Activated naive CD4-positive, alpha-beta T cell (primary cell): ENCODE results near the gene CSNK2A1.
"Not testable (repeated sequence)": the region's sequence is repeated elsewhere in the genome, so short reads cannot be mapped to it uniquely, and the experiment has no call there.

Source experiments
- DNase-seq, 4 experiments: peaks; one replicate each; lab custom pipeline; 2025; lab: John Stamatoyannopoulos, UW

The CSNK2A1 gene

DNA sequence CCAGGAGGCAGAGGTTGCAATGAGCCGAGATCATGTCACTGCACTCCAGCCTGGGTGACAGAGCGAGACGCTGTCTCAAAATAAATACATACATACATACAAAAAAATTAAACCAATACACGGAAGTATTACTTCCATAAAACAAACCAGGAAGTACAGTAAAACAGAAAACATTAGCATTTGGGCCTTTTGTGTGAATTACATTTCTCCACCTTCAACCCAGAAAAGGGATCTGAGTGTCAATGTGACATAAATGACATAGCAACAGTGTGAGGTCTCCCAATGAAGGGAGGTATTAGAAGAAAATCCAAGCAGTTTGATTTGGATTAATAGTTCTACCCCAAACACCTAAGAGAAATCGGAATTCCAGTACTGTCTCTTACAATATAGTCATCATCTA is 10.1 kb downstream of the CSNK2A1 start:
- no peak for DNase-seq

DNA sequence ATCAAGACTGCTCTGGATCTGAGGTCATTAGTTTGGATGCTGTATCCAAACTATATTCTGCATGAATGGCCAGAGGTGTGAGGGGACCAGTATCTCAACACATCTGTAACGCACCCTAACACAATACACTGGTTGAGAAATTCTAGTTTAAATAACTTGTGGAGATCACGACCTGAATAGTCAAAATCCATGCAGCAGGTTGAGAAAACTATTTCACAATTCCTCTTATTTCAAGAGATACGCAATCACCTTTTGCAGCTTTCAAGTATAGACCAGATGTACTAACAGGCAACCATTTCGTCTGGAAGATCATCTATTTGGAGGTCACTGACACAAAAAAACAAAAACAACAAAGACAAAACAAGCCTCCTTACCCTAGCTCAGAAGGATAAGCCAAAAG is 11.1 kb downstream of the CSNK2A1 start:
- DNase-seq: no peak

DNA sequence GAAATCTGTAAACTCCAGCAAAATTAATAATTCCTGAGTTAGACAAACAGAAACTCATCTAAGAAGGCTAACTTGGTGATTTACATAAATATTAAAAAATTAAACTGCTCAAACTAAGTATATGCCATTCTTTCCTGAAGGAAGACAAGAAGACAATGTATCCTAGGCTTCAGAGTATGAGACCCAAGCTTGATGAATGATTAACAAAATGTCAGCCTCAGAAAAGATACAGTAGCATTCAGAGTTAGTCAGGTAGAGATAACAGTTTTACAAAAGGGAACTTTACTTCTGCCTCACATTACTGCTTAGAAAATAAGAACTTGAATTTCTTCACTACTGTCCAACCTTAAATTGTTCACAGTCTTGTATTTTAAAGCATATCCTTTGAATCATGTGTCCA is 12.0 kb downstream of the CSNK2A1 start:
- no peak for DNase-seq

DNA sequence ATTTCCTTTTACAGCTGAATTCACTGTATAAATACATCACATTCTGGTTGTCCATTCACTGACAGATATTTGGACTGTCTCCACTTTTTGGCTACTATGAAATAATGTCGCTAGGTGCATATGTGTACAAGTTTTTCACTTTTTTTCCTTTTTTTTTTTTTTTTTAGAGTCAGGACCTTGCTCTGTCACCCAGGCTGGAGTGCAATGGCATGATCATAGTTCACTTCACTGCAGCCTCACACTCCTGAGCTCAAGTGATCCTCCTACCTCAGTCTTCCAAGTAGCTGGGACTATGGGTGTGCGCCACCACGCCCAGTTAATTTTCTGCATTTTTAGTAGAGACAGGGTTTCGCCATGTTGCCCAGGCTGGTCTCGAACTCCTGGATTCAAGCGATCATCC is 13.3 kb downstream of the CSNK2A1 start:
- DNase-seq: no peak

DNA sequence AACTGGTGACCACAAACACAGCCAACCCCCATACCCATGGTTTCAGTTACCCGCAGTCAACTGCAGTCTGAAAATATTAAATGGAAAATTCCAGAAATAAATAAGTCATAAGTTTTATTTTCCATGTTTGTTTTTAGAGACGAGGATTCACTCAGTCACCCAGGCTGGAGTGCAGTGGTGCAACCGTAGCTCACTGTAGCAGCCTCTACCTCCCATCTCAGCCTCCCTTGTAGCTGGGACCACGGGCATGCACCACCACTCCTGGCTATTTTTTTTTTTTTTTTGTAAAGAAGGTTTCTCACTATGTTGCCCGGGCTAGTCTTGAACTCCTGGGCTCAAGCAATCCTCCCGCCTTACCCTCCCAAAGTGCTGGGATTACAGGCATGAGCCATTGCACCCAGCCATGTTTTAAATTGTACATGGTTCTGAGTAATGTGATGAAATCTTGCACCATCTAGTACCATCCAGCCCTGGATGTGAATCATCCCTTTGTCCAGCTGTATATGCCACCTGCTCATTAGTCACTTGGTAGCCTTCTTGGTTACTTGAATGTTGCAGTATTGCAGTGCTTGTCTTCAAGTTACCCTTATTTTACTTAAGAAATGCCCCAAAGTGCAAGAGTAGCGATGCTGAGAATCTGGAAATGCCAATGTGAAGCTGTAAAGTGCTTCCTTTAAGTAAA is 14.5 kb downstream of the CSNK2A1 start:
- no peak for DNase-seq

DNA sequence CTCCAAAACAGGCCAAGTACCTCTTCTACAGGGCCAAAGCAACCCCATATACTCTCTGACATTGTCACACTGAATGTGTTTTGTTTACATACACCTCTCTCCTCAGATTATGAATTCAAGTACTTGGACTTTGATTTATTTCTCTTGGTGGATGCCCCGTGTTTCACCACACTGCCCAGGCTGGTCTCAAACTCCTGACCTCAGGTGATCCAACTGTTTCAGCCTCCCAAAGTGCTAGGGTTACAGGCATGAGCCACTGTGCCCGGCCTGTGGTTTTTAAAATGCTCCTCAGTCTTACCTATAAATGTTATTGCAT is 16.1 kb downstream of the CSNK2A1 start:
- no peak for DNase-seq

DNA sequence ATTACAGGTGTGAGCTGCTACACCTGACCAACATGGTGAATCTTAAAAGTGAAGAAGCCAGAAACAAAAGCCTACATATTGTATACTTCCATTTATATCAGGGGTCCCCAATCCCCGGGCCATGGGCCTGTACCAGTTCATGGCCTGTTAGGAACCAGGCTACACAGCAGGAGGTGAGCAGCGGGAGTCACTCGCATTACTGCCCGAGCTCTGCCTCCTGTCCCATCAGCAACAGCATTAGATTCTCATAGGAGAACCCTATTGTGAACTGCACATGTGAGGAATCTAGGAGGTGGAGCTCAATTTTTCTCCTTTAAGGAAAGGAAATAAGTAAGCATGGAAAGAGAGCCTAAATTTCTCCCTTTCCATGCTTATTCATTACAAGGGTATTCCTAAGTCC is 21.7 kb downstream of the CSNK2A1 start:
- no peak for DNase-seq

DNA sequence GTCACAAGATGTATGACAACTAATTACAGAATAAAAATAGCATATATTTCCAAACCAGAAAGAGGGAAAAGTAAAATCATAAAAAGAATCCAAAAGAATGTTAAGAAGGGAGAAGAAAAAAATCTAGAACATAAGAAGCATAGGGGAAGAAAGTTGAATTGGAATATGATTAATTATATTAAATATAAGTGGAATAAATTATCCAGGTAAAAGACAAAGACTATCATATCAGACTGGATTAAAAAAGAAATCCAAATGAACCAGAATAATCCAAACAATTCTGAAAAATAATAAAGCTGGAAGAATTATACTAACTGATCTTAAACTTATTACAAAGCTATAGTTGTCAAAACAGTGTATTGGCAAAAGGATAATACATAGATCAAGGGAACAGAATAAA is 23.6 kb downstream of the CSNK2A1 start:
- no peak for DNase-seq

DNA sequence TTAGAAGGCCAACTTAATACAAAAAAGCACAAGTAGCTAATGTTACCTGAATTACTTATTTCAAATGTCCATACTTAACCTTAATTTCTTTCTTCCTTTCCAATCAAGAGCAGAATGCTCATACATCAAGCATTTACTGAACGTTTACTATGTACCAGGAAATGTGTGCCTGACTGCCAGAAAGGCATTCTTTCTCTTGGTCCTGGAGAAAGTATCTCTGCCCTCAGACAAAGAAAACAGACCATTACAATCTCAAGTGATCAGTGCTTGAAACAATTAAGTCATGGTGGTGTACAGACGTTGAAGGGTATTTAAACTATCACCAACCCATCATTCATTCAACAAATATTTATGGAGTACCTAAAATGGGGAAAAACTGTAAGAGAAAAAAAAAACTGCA is 26.4 kb downstream of the CSNK2A1 start:
- DNase-seq: no peak

DNA sequence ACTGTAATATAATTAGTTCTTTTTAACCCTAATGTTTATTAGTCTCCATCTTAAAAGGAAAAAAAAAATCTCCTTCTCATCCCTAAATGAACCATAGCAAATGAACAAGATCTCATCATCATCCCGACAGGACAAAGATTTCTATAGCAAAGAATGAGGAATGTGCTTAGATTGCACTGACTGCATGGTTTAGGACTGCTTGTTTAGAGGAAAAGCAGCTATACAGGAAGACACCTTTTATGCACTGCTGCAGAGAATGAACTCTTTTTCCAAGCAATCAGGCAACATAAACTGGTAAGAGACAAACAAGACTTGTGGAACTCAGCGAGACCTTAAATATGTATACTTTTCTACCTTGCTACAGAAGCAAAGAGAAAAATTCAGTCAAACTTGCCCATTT is 26.8 kb downstream of the CSNK2A1 start:
- no peak for DNase-seq

DNA sequence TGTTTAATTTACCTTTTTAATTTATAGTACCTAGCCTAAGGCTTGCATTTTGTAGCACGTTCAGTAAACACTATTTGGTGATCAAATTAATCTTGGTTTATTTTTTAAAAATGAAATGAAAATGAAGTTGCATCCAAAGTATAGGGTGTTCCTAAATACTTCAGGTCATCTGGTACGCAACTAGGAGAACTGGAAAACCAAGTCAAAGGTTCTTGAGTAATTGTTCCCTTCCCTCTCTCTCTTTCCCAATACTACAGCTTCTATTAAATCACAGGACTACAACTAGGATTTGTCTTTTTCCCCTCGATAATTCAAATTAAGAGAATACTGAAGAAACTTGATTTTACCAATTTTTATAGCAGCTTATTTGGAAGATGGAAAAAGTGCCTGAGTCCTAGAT is 27.9 kb downstream of the CSNK2A1 start:
- no peak for DNase-seq

DNA sequence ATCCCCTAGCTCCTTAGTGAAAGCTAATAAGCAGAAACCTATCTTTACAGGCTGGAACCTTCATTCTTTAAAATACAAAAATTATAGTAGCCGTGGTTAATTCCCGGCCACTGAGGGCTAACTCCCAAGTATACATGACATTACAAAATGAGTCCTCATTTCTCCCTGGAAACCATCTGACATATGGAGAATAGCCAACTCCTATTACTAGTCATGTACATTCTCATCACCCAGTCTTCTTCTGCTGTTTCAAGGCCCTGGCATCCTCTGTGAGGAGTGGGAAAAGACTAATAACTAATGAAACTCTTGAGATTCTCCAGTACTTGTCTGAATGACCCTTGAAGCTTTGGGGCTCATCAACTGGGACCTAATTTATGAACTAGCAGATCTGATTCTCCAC is 30.2 kb downstream of the CSNK2A1 start:
- DNase-seq: no peak

DNA sequence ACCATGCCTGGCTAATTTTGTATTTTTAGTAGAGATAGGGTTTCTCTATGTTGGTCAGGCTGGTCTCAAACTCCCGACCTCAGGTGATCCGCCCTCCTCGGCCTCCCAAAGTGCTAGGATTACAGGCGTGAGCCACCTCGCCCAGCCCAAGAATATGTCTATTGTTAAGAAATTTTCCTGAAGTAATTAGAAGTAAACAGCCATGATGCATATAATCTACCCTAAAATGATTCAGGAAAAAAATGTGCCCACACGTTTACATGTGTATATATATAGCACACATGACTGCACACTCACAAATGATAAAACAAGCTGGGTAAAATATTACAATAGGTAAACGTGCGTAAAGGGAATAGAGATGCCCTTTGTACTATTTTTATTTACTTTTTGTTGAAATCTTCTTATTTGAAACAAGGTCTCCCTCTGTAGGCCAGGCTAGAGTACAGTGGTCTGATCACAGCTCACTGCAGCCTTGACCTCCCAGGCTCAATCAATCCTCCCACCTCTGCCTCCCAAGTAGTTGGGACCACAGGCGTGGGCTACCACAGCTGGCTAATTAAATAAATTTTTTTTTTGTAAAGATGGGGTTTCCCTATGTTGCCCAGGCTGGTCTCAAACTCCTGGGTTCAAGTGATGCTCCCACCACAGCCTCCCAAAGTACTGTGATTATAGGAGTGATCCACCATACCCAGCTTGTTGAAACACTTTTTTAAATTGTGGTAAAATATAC is 33.1 kb downstream of the CSNK2A1 start:
- not testable (repeated sequence) for DNase-seq

DNA sequence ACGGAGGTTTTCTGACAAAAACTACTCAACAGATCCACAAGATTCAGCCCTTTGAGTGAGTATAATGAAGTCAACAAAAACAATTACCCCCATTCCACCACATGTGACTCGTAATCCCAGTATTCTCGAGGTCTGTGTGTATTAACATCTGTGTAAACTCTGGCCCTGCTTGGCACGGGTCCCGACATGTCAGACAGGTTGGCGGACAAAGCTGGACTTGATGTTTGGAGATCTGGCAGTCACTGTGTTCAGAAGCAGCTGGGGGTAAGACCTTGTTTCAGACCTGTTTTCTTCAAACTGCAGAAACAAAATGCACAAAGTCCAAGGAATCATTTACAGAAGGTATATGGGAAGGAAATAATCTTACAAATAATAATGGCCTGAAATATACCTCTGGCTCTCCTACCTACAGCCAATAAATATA is 35.2 kb downstream of the CSNK2A1 start:
- not testable (repeated sequence) for DNase-seq

DNA sequence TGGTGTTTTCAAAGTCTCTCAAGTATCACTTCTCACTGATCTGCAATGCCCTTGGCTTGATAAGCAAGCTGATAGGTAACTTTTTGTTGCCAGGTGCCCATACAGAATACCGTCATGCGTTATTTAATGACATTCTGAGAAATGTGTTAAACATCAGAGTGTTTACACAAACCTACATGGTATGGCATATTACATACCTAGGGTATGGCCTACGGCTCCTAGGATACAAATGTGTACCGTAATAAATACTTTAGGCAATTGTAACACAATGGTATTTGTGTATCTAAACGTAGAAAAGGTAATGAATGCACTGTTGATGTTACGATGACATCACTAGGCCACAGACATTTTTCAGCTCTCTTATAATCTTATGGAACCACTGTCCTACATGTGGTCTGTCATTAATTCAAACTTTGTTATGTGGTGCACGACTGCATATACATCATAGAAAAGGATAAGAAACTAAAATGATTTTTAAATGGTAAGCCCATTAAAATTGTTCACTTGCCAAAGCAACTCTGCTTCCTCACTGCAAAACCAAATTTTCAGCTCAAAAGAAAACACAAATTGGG is 35.7 kb downstream of the CSNK2A1 start:
- DNase-seq: no peak

DNA sequence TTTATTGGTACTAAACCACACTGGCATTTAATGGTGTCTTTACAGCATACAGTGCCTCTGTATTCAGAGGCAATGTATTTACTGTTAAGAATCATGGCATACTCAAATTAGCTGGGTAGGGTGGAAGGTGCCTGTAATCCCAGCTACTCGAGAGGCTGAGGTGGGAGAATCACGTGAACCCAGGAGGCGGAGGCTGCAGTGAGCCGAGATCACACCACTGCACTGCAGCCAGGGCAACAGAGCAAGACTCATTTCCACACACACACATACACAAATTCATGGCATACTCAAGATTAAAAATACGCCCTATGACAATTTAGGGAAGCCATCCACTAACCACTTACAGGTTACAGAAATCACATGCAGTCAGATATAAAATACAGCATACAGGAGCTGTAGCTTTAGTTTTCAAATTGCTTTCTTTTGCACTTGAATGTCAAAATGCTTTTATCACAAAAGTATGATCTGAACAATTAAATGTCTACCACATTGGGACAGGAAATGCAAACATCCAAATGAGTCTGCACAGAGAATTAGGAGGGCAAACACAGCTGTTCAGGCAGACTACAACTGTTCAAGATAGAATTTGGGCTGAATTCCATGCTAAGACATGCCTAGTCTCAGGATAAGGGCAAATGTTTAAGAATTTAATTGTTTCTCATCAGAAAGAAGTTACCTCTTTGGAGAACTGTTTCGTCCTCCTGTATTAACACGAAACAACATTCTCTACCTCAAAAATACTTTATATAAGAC is 36.4 kb downstream of the CSNK2A1 start:
- DNase-seq: no peak

DNA sequence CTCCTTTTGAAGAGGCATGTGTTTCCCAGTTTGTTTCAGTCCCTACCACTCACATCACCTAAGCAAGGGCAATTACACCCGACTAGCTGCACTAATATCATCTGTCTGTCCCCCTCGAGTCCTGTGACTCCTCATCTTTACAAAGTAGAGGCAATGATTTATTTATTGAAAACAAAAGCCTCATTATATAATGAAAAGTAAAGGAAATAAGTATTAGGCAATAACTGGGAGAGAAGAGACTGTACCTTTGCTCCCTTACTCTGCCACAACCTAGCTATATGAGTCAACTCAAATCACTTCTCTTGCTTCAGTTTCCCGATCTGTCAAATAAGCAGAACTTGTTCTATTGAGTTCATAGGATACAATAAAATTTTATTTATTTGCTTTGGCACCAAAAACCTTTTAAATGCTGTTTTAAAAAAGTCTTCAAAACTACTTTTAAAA is 38.9 kb downstream of the CSNK2A1 start:
- DNase-seq: no peak

DNA sequence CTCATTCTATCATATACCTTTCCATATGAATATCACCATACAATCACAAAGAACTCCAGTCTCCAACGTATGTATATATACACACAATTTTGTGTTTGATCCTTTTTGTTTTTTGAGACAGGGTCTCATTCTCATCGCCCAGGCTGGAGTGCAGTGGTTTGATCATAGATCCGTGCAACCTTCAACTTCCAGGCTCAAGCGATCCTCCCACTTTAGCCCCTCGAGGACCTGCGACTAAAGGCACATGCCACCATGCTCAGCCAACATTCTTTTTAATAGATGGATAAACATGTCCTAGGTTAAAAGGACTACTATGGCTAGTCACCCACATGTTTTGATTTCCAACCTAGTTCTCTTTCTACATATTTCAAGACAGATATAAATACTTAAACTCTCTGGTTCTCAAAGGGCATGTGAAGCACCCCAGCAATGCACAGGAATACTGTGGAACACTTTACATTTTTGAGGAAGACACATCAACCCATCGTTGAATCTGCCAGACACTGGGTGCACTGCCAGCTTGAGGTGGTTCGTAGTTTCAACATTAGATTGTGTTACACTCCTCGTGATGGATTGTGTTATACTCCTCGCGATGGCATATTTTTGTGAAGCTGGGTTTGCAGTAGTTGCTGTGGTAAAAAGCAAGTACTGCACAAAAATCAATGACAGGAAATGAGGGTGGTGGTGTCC is 40.4 kb downstream of the CSNK2A1 start:
- no peak for DNase-seq

DNA sequence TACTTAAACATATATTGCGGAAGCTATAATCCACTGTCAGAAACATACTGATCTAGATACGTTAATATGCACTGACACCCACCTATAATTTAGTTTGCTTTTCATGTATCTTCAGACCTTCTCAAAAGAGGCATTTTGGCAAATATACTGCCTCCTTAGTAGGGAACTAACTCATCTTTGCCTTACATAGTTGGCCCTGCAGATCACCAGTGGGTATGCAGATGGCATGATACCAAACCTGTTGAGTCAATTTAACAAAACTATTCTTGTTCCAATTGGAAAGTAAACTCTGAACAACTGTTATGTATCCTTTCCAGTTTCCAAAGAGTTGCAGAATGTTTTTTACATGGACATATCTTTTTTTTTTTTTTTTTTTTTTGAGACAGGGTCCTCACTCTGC is 45.6 kb downstream of the CSNK2A1 start:
- no peak for DNase-seq

DNA sequence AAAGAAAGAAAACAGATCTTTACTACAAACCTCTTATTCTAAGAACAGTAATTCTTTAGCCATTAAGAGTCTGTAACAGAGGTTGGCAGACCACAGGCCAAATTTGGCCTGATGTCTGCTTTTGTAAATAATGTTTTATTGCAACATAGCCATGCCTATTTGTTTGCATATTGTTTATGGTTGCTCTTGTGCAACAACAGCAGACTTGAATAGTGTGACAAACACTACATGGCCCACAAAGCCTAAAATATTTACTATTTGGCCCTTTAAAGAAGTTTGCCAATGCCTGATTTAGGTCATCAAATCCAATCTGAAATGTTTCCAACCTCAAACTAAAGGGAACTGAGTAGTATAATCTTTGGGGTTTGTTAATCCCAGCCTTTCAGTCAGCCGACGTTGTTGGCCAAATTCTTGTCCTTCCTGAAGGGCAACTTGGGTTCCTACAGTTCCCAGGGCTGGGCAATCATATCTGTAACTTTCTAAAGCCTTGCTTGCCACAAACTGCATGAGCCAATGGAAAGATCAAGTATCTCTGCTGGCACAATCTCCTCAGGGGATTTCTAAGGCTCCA is 47.4 kb downstream of the CSNK2A1 start:
- no peak for DNase-seq

DNA sequence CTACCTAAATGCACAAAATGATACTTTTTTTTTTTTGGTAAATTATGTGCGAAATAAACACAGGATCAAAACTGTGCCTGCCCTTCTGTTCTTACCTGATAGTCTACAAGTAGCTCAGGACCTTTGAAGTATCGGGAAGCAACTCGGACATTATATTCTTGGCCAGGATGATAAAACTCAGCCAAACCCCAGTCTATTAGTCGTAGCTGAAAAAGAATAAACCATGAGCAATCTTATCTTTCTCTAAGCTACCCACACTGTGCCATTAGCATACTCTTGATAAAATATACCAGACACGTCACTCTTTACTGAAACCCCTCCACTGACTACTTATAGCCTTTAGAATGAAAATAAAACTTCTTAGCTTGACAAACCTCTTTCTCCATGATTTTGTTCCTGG is 51.4 kb downstream of the CSNK2A1 start:
- DNase-seq: no peak

DNA sequence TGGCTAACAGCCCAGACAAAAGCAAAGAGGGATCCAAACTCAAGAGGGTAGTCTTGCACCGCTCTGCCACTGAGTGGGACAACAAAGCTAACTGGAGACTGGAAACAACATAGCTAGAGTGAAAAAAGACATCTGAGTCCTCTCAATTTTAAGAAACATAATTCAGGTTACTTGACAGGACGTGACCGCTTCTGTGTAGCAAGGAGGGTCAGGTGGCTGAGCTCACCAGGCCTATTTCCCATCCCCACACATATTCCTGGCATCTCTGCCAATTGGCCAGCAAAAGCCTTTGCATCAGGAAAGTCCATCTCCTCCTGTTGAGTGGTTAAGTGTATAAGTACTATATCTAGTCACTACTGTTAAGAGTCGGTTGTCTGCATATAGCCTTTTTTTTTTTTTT is 55.9 kb downstream of the CSNK2A1 start:
- DNase-seq: no peak
